ENCODE results near the gene OTOF.
"Not testable (repeated sequence)": the region's sequence is repeated elsewhere in the genome, so short reads cannot be mapped to it uniquely, and the experiment has no call there.

OTOF gene

GRCh38 chr2:26471289-26471688 is 6.6 kb downstream of the OTOF start:
- DNase-seq: no peak
- TF ChIP-seq GATA1 (IDR thresholded peaks at IDR 0.05; ENCODE audit: low read depth, low read length): no peak
- no peak for TF ChIP-seq POLR2A (IDR thresholded peaks at IDR 0.05; ENCODE audit: low read length)

- TF ChIP-seq GATA1 (IDR thresholded peaks at IDR 0.05; ENCODE audit: low read depth, low read length) (no peak), POLR2A (IDR thresholded peaks at IDR 0.05; ENCODE audit: low read length) (no peak)
- DNase-seq: no peak
These were observed 7.2 kb downstream of the OTOF start for GRCh38 chr2:26470601-26471260.

GRCh38 chr2:26469955-26470354 is 8.0 kb downstream of the OTOF start:
- no peak for TF ChIP-seq GATA1 (IDR thresholded peaks at IDR 0.05; ENCODE audit: low read depth, low read length)
- TF ChIP-seq POLR2A (IDR thresholded peaks at IDR 0.05; ENCODE audit: low read length): no peak
- no peak for DNase-seq

GRCh38 chr2:26469092-26469710 is 8.7 kb downstream of the OTOF start:
- TF ChIP-seq POLR2A (IDR thresholded peaks at IDR 0.05; ENCODE audit: low read length) (no peak), GATA1 (IDR thresholded peaks at IDR 0.05; ENCODE audit: low read depth, low read length) (no peak)
- peak; percentile 77 to 89 for DNase-seq

- DNase-seq: not testable (repeated sequence)
These were observed 9.4 kb downstream of the OTOF start for GRCh38 chr2:26468544-26468943.

GRCh38 chr2:26466662-26467310 is 11.1 kb downstream of the OTOF start:
- DNase-seq: no peak
- TF ChIP-seq POLR2A (IDR thresholded peaks at IDR 0.05; ENCODE audit: low read length): no peak
- no peak for TF ChIP-seq GATA1 (IDR thresholded peaks at IDR 0.05; ENCODE audit: low read depth, low read length)

GRCh38 chr2:26465981-26466471 is 11.9 kb downstream of the OTOF start:
- DNase-seq: no peak
- TF ChIP-seq POLR2A (IDR thresholded peaks at IDR 0.05; ENCODE audit: low read length) (no peak), GATA1 (IDR thresholded peaks at IDR 0.05; ENCODE audit: low read depth, low read length) (no peak)

GRCh38 chr2:26465266-26465925 is 12.5 kb downstream of the OTOF start:
- DNase-seq: no peak
- TF ChIP-seq POLR2A (IDR thresholded peaks at IDR 0.05; ENCODE audit: low read length): no peak
- no peak for TF ChIP-seq GATA1 (IDR thresholded peaks at IDR 0.05; ENCODE audit: low read depth, low read length)

GRCh38 chr2:26464390-26465265 is 13.3 kb downstream of the OTOF start:
- DNase-seq: no peak
- TF ChIP-seq POLR2A (IDR thresholded peaks at IDR 0.05; ENCODE audit: low read length): no peak
- no peak for TF ChIP-seq GATA1 (IDR thresholded peaks at IDR 0.05; ENCODE audit: low read depth, low read length)

GRCh38 chr2:26463244-26464192 is 14.4 kb downstream of the OTOF start:
- DNase-seq: no peak
- no peak for TF ChIP-seq POLR2A (IDR thresholded peaks at IDR 0.05; ENCODE audit: low read length)
- TF ChIP-seq GATA1 (IDR thresholded peaks at IDR 0.05; ENCODE audit: low read depth, low read length): no peak

GRCh38 chr2:26462511-26463243 is 15.2 kb downstream of the OTOF start:
- peak; percentile 29 to 68 for DNase-seq
- TF ChIP-seq GATA1 (IDR thresholded peaks at IDR 0.05; ENCODE audit: low read depth, low read length) (no peak), POLR2A (IDR thresholded peaks at IDR 0.05; ENCODE audit: low read length) (no peak)

GRCh38 chr2:26462100-26462499 is 15.8 kb downstream of the OTOF start:
- DNase-seq: no peak
- TF ChIP-seq GATA1 (IDR thresholded peaks at IDR 0.05; ENCODE audit: low read depth, low read length) (no peak), POLR2A (IDR thresholded peaks at IDR 0.05; ENCODE audit: low read length) (no peak)
